GM23338 (cell line): ENCODE data around the gene ANKZF1.

Experiments
- EZH2phosphoT487 ChIP-seq: fragments of 200-600 bp; sonication (generic); IDR thresholded peaks from one replicate; pipeline ENCODE4 v1.8.1; 2018; ENCODE audit warnings: antibody characterized with exemption; ENCODE audit not compliant: unreplicated experiment
- TF ChIP-seq, protein P1 (sequence below), 2 experiments: fragments of 200-600 bp in 1 of 2; sonication (generic) in 1 of 2; conservative IDR thresholded peaks; 2 replicates each; pipeline versions ENCODE4 v1.5.1 to v1.6.1; 2016 to 2017; ENCODE audit warnings: antibody characterized with exemption in 2 of 2, low read depth in 2 of 2, mild to moderate bottlenecking in 2 of 2, moderate library complexity in 1 of 2
- TF ChIP-seq, protein P2 (sequence below): IDR thresholded peaks from one replicate; pipeline ENCODE4 v1.6.1; 2018; ENCODE audit warnings: antibody characterized with exemption; ENCODE audit not compliant: unreplicated experiment

DNA sequence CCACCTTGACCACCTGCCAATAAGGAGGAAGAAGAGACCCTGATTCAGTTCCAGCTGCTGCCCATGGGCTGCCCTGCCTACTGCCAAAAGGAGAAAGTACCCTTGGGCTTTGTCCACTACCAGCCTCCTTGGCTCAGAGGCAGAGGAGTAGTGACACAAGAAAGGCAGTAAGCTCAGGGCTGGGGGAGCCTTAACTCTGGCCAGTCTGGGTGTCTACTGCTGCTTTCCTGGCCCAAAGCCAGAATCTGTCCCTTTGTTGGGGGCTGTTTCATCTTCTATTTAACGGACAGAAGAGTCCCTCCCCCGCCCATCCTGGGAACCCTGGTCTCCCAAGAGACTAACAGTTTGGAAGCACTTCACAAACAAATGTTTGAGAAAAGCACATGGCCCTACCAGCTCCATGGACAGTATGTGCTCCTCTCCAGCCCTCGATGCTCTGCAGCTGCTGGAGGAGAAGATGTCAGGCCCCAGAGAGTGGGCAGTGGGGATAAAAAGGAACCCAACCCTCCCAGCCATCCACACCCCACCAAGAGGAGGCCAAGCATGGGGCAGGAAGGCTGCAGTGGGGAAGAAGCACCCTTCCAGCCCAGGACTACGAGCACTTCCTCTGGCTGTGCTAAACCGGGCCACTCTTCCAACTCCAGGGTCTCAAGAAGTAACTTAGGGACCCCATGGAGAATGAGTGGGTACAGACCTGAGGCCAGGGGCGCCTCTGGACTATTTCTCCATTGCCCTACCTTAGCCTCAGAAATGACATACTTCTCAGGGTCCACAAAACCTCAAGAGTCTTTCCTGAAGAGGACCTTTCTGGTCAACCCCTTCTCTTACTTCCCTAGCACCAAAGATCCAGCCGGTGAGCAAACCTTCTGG, 1.3 kb upstream of the ANKZF1 start:
- TF ChIP-seq, protein P1, sequence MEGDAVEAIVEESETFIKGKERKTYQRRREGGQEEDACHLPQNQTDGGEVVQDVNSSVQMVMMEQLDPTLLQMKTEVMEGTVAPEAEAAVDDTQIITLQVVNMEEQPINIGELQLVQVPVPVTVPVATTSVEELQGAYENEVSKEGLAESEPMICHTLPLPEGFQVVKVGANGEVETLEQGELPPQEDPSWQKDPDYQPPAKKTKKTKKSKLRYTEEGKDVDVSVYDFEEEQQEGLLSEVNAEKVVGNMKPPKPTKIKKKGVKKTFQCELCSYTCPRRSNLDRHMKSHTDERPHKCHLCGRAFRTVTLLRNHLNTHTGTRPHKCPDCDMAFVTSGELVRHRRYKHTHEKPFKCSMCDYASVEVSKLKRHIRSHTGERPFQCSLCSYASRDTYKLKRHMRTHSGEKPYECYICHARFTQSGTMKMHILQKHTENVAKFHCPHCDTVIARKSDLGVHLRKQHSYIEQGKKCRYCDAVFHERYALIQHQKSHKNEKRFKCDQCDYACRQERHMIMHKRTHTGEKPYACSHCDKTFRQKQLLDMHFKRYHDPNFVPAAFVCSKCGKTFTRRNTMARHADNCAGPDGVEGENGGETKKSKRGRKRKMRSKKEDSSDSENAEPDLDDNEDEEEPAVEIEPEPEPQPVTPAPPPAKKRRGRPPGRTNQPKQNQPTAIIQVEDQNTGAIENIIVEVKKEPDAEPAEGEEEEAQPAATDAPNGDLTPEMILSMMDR (conservative IDR thresholded peaks at IDR 0.05; ENCODE audit: low read depth in 2 of 2): no peak
- no peak for TF ChIP-seq EZH2phosphoT487
- TF ChIP-seq, protein P2, sequence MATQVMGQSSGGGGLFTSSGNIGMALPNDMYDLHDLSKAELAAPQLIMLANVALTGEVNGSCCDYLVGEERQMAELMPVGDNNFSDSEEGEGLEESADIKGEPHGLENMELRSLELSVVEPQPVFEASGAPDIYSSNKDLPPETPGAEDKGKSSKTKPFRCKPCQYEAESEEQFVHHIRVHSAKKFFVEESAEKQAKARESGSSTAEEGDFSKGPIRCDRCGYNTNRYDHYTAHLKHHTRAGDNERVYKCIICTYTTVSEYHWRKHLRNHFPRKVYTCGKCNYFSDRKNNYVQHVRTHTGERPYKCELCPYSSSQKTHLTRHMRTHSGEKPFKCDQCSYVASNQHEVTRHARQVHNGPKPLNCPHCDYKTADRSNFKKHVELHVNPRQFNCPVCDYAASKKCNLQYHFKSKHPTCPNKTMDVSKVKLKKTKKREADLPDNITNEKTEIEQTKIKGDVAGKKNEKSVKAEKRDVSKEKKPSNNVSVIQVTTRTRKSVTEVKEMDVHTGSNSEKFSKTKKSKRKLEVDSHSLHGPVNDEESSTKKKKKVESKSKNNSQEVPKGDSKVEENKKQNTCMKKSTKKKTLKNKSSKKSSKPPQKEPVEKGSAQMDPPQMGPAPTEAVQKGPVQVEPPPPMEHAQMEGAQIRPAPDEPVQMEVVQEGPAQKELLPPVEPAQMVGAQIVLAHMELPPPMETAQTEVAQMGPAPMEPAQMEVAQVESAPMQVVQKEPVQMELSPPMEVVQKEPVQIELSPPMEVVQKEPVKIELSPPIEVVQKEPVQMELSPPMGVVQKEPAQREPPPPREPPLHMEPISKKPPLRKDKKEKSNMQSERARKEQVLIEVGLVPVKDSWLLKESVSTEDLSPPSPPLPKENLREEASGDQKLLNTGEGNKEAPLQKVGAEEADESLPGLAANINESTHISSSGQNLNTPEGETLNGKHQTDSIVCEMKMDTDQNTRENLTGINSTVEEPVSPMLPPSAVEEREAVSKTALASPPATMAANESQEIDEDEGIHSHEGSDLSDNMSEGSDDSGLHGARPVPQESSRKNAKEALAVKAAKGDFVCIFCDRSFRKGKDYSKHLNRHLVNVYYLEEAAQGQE: no peak
